IPS-20b (cell line): ENCODE data around the gene AZU1.

Source experiments
- H3K27ac ChIP-seq: one replicate; pipeline ENCODE4 v1.5.1; 2013; ENCODE audit warnings: low read length
- H3K27me3 ChIP-seq: 2 replicates; pipeline ENCODE4 v1.6.1; 2013; ENCODE audit warnings: mild to moderate bottlenecking, low read length, inconsistent platforms; ENCODE audit not compliant: insufficient read depth
- H3K36me3 ChIP-seq: 2 replicates; pipeline ENCODE4 v1.6.1; 2013; ENCODE audit warnings: low read depth, mild to moderate bottlenecking, inconsistent platforms, low read length, moderate library complexity; ENCODE audit not compliant: insufficient read depth
- H3K4me1 ChIP-seq: 2 replicates; pipeline ENCODE4 v1.6.1; 2013; ENCODE audit warnings: mild to moderate bottlenecking, control low read depth, inconsistent platforms, low read length, moderate library complexity; ENCODE audit not compliant: insufficient read depth
- H3K4me3 ChIP-seq: 2 replicates; pipeline ENCODE4 v1.5.1; 2013; ENCODE audit warnings: mild to moderate bottlenecking, low read length, inconsistent platforms
- H3K9ac ChIP-seq: 2 replicates; pipeline ENCODE4 v1.6.1; 2013; ENCODE audit warnings: low read depth, mild to moderate bottlenecking, inconsistent platforms, low read length, moderate library complexity
- H3K9me3 ChIP-seq: 2 replicates; pipeline ENCODE4 v1.6.1; 2013; ENCODE audit warnings: mild to moderate bottlenecking, low read depth, low read length, inconsistent platforms; ENCODE audit not compliant: insufficient read depth

AZU1 gene

GRCh38 chr19:868458-869244 is 41.0 kb downstream of the AZU1 start:
- no peaks in the 10 kb centered on the region for H3K9me3 ChIP-seq
- peaks cover 4% of the 10 kb centered on the region for H3K4me1 ChIP-seq
- no peak overlapping the region for H3K9ac ChIP-seq
- H3K4me3 ChIP-seq = no peak overlapping the region
- H3K27me3 ChIP-seq = no peaks in the 10 kb centered on the region; the same call in 1 of the 2 replicates
- H3K27ac ChIP-seq = no peak overlapping the region
- peaks cover 10% of the 10 kb centered on the region; the same call in 1 of the 2 replicates for H3K36me3 ChIP-seq

GRCh38 chr19:869245-870177 is 41.9 kb downstream of the AZU1 start:
- no peak overlapping the region for H3K4me3 ChIP-seq
- H3K9ac ChIP-seq = no peak overlapping the region
- H3K27me3 ChIP-seq = no peaks in the 10 kb centered on the region
- no peaks in the 10 kb centered on the region for H3K9me3 ChIP-seq
- H3K36me3 ChIP-seq = peaks cover 10% of the 10 kb centered on the region; the same call in 1 of the 2 replicates
- H3K27ac ChIP-seq = no peak overlapping the region
- H3K4me1 ChIP-seq = peaks cover 4% of the 10 kb centered on the region

- Histone ChIP-seq H3K27me3 (no peaks in the 10 kb centered on the region), H3K9ac (no peak overlapping the region), H3K4me3 (no peak overlapping the region), H3K9me3 (no peaks in the 10 kb centered on the region), H3K27ac (no peak overlapping the region), H3K4me1 (peaks cover 4% of the 10 kb centered on the region), H3K36me3 (peaks cover 10% of the 10 kb centered on the region; the same call in 1 of the 2 replicates)
Observed at GRCh38 chr19:870314-870713, 42.7 kb downstream of the AZU1 start.

GRCh38 chr19:870963-871401 is 43.3 kb downstream of the AZU1 start:
- Histone ChIP-seq H3K27me3 (no peaks in the 10 kb centered on the region), H3K27ac (no peak overlapping the region), H3K9me3 (no peaks in the 10 kb centered on the region), H3K4me3 (no peak overlapping the region), H3K36me3 (peaks cover 12% of the 10 kb centered on the region), H3K4me1 (peaks cover 4% of the 10 kb centered on the region), H3K9ac (no peak overlapping the region)

- no peaks in the 10 kb centered on the region for H3K9me3 ChIP-seq
- H3K27me3 ChIP-seq = no peaks in the 10 kb centered on the region
- H3K9ac ChIP-seq = no peak overlapping the region
- H3K4me3 ChIP-seq = no peak overlapping the region
- H3K36me3 ChIP-seq = peaks cover 18% of the 10 kb centered on the region
- H3K4me1 ChIP-seq = peaks cover 4% of the 10 kb centered on the region
- H3K27ac ChIP-seq = no peak overlapping the region
Observed at GRCh38 chr19:871446-872265, 44.0 kb downstream of the AZU1 start.

GRCh38 chr19:872266-872951 is 44.8 kb downstream of the AZU1 start:
- no peaks in the 10 kb centered on the region for H3K27me3 ChIP-seq
- peaks cover 2% of the 10 kb centered on the region for H3K4me1 ChIP-seq
- no peak overlapping the region for H3K9ac ChIP-seq
- peaks cover 17% of the 10 kb centered on the region for H3K36me3 ChIP-seq
- H3K9me3 ChIP-seq = no peaks in the 10 kb centered on the region
- H3K4me3 ChIP-seq = no peak overlapping the region
- no peak overlapping the region for H3K27ac ChIP-seq

GRCh38 chr19:873084-873483 is 45.4 kb downstream of the AZU1 start:
- Histone ChIP-seq H3K36me3 (peaks cover 13% of the 10 kb centered on the region), H3K4me3 (no peak overlapping the region)

GRCh38 chr19:873561-874041 is 46.0 kb downstream of the AZU1 start:
- no peak overlapping the region for H3K9ac ChIP-seq
- no peaks in the 10 kb centered on the region for H3K4me1 ChIP-seq
- H3K4me3 ChIP-seq = no peak overlapping the region
- H3K9me3 ChIP-seq = no peaks in the 10 kb centered on the region
- H3K36me3 ChIP-seq = peaks cover 13% of the 10 kb centered on the region
- no peaks in the 10 kb centered on the region for H3K27me3 ChIP-seq
- no peak overlapping the region for H3K27ac ChIP-seq

More at GRCh38 chr19:873084-873483, 45.4 kb downstream of the AZU1 start:
- Histone ChIP-seq H3K9ac (no peak overlapping the region), H3K27me3 (no peaks in the 10 kb centered on the region), H3K9me3 (no peaks in the 10 kb centered on the region), H3K4me1 (no peaks in the 10 kb centered on the region), H3K27ac (no peak overlapping the region)

- H3K9ac ChIP-seq = no peak overlapping the region
- H3K4me3 ChIP-seq = no peak overlapping the region
- no peaks in the 10 kb centered on the region for H3K4me1 ChIP-seq
- H3K27me3 ChIP-seq = no peaks in the 10 kb centered on the region
- H3K36me3 ChIP-seq = peaks cover 8% of the 10 kb centered on the region
- H3K9me3 ChIP-seq = no peaks in the 10 kb centered on the region
- H3K27ac ChIP-seq = no peak overlapping the region
Observed at GRCh38 chr19:875265-875879, 47.7 kb downstream of the AZU1 start.

- Histone ChIP-seq H3K4me3 (no peak overlapping the region), H3K4me1 (no peaks in the 10 kb centered on the region), H3K9ac (no peak overlapping the region), H3K27me3 (no peaks in the 10 kb centered on the region), H3K27ac (no peak overlapping the region), H3K36me3 (peaks cover 11% of the 10 kb centered on the region), H3K9me3 (no peaks in the 10 kb centered on the region)
Observed at GRCh38 chr19:876089-876488, 48.5 kb downstream of the AZU1 start.
